ENCODE results near the gene XYLT2.

GRCh38 chr17:50348522-50349242 lies 2.8 kb downstream of the XYLT2 start:
- TF ChIP-seq EZH2 (conservative IDR thresholded peaks at IDR 0.05; ENCODE audit: low read depth, low read length) (no peak), CTCF (CRISPR knock-in tag; IDR thresholded peaks at IDR 0.05) (no peak), CCAR2 (optimal IDR thresholded peaks at IDR 0.05; ENCODE audit: low read depth, low read length) (no peak), THAP8 (CRISPR knock-in tag; IDR thresholded peaks at IDR 0.05; ENCODE audit: borderline replicate concordance) (no peak), SUZ12 (IDR thresholded peaks at IDR 0.05; ENCODE audit: low read depth, low read length) (no peak), CHD2 (IDR thresholded peaks at IDR 0.05; ENCODE audit: low read depth, low read length) (no peak), ZNF335 (CRISPR knock-in tag; IDR thresholded peaks at IDR 0.05) (no peak), CENPBD1 (CRISPR knock-in tag; IDR thresholded peaks at IDR 0.05; ENCODE audit: borderline replicate concordance, low read depth) (no peak), TARDBP (CRISPR knock-in tag; IDR thresholded peaks at IDR 0.05) (no peak), ZNF484 (CRISPR knock-in tag; IDR thresholded peaks at IDR 0.05; ENCODE audit: borderline replicate concordance, low read depth) (no peak), TAF1 (CRISPR knock-in tag; IDR thresholded peaks at IDR 0.05) (no peak), NBN (conservative IDR thresholded peaks at IDR 0.05) (no peak)

Data from HepG2 (cell line).